Midbrain (tissue), 1 donor: ENCODE results near the gene LIG3.
A peak's percentile ranks its signal among the peaks of the same experiment; 100 is the strongest.
"Not testable (repeated sequence)": the region's sequence is repeated elsewhere in the genome, so short reads cannot be mapped to it uniquely, and the experiment has no call there.

ENCODE experiments used
- DNase-seq: peaks from one replicate; lab custom pipeline; 2025; lab: John Stamatoyannopoulos, UW

Gene LIG3

GRCh38 chr17:35044181-35044580, 63.9 kb downstream of the LIG3 start:
- DNase-seq = no peak

- DNase-seq = not testable (repeated sequence)
Observed at GRCh38 chr17:35045458-35045979, 65.2 kb downstream of the LIG3 start.

- no peak for DNase-seq
Observed at GRCh38 chr17:35046245-35046644, 65.9 kb downstream of the LIG3 start.

- no peak for DNase-seq
Observed at GRCh38 chr17:35046740-35047283, 66.5 kb downstream of the LIG3 start.

GRCh38 chr17:35048685-35049379, 68.5 kb downstream of the LIG3 start:
- DNase-seq = no peak

- no peak for DNase-seq
Observed at GRCh38 chr17:35050170-35050569, 69.9 kb downstream of the LIG3 start.

GRCh38 chr17:35051183-35051578, 70.9 kb downstream of the LIG3 start:
- DNase-seq = peak; percentile 32

GRCh38 chr17:35051579-35052240, 71.4 kb downstream of the LIG3 start:
- DNase-seq = peak; percentile 48

GRCh38 chr17:35052241-35052610, 71.9 kb downstream of the LIG3 start:
- DNase-seq = no peak

GRCh38 chr17:35052780-35053179, 72.5 kb downstream of the LIG3 start:
- no peak for DNase-seq

GRCh38 chr17:35053204-35053603, 72.9 kb downstream of the LIG3 start:
- DNase-seq = no peak

- no peak for DNase-seq
Observed at GRCh38 chr17:35056013-35056412, 75.7 kb downstream of the LIG3 start.

- no peak for DNase-seq
Observed at GRCh38 chr17:35057332-35057915, 77.1 kb downstream of the LIG3 start.
